GM15510 (cell line): ENCODE data around the gene DUSP9.

Source experiments
- POLR2A ChIP-seq: IDR thresholded peaks from 3 replicates; pipeline ENCODE4 v1.6.1; 2011; ENCODE audit warnings: borderline replicate concordance; ENCODE audit not compliant: insufficient read length; ENCODE audit errors: extremely low read depth

The DUSP9 gene

GRCh38 chrX:153646620-153647373 lies at the start of gene DUSP9:
Gene DUSP9 (plus strand): TSS chrX:153647203. CDS start chrX:153647954, 751 bp downstream.
- no peak for TF ChIP-seq POLR2A

- TF ChIP-seq POLR2A = peak; percentile 44
Measured at GRCh38 chrX:153598541-153599191, 48.3 kb upstream of the DUSP9 start, which contains the start of gene CCNQ. Gene CCNQ (minus strand): TSS chrX:153599139. CDS start chrX:153599073, 66 bp downstream.

DNA sequence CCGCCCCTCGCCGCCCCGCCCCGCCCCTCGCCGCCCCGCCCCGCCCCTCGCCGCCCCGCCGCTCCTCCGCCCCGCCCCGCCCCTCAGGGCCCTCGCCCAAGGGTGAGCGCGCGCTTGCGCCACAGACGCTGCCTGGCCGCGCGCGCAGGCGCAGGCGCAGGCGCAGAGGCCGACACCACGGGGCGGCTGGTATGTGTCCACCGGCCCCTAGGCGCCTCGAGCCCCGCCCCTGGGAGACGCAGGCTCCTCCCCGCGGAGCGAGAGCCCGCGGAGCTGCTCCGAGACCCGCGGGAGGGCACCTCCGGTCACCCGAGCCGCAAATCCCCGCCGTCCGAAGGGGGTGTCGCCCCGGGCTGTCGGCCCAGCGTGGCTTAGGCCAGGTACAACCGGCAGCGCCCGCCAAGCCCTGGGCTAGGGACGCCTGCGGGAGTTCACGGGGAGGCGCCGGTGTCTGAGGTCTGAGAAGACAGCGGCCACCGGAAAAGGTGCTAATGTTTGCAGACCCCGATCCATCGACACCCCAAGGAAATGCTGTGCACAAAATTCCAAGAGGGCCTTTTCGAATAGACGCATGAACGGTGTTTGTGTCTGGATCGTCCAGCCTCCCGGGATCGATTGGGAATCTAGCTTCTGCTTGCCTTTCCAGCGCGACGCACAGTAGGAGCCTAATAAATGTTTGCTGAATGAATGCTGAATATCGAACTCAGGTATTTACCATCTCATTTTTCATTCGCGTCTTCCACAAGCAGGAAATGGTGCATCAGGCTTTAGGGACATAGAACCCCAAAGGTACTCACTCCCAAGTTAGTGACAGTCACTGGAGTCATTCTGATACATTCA lies 47.6 kb upstream of the DUSP9 start:
- no peak for TF ChIP-seq POLR2A

GRCh38 chrX:153600032-153600373 lies 47.0 kb upstream of the DUSP9 start:
- no peak for TF ChIP-seq POLR2A

DNA sequence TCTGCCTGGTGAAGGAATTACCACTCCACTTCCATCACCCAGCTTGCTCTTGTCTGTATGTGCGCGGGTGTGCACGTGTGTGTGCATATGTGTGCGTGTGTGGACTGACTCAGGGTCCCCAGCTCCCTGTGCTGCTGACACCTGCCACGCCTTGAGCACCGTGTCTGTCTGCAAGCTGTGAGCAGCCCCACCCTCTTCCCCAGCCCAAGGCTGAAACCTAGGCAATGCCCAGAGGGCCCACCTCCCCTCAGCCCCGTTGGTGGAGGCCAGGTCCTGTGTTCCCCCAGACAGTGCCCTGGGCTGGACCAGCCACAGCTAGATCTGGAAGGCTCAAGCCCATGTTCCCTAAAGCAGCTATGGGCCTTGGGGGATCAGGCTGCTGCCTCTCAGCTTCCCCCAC lies 46.1 kb upstream of the DUSP9 start:
- TF ChIP-seq POLR2A = no peak

- no peak for TF ChIP-seq POLR2A
Measured at GRCh38 chrX:153601511-153602110, 45.4 kb upstream of the DUSP9 start.

DNA sequence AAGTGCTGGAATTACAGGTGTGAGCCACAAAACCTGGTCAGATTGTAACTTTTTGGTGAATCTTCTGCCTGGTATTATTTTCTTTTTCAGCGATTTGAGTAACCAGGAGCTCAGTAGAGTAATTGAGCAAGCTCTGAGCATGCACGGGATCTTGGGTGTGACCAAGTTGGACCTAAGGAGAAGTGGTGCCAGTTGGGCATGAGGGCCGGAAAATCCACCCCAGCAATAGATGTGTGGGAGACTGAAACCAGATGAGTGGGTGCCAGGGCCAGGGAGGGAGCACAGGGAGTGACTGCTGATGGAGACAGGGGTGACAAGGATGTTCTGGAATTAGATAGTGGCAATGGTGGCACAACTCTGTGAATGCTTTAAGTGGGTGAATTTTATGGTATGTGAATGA lies 44.4 kb upstream of the DUSP9 start:
- no peak for TF ChIP-seq POLR2A

- TF ChIP-seq POLR2A = no peak
Measured at GRCh38 chrX:153603131-153603656, 43.8 kb upstream of the DUSP9 start.

GRCh38 chrX:153606503-153606902 lies 40.5 kb upstream of the DUSP9 start:
- TF ChIP-seq POLR2A = no peak

- no peak for TF ChIP-seq POLR2A
Measured at GRCh38 chrX:153608376-153608775, 38.6 kb upstream of the DUSP9 start.

GRCh38 chrX:153608806-153609205 lies 38.2 kb upstream of the DUSP9 start:
- no peak for TF ChIP-seq POLR2A

DNA sequence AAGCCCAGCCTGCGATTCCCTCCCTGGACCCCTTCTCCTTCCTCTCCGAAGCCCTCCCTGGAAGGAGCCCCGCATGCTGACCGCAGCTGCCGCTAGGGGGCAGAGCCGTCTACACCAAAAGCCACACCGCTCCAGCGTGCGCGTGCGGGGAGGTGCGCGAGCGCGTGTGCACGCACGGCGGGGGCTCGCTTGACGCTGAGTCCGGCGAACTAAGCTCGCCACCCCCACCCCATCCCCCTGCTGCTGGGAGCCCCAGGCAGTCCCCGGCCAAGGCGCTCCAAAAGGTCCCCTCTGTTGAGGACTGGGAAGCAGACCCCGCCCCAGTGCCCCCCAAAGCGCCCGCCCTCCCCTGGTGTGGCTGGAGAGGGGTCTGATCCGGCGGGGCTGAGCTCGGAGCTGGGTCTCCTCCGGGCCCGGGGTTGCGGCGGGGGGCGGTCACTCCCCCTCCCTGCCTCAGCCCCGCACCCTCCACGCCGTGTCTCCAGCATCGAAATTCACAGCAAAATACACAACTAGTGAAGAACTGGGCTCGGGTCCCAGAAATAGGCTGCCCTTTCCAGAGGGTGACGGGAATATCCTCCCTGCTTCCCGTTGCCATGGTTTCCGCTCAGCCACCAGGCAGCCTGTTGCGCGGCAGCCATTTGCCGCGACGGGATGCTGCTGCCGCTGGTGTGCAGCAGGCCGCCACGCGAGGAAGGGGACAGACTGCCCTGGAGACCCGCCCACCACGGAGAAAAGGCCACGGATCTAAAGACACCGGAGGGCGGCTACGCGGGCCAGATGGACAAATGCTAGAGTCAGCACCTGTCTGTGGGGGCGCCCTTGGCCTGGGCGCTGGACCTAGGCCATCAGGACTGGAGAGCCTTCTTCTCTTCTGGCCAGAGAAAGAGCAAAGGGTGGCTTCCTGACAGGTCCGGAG lies 36.8 kb upstream of the DUSP9 start:
- no peak for TF ChIP-seq POLR2A

DNA sequence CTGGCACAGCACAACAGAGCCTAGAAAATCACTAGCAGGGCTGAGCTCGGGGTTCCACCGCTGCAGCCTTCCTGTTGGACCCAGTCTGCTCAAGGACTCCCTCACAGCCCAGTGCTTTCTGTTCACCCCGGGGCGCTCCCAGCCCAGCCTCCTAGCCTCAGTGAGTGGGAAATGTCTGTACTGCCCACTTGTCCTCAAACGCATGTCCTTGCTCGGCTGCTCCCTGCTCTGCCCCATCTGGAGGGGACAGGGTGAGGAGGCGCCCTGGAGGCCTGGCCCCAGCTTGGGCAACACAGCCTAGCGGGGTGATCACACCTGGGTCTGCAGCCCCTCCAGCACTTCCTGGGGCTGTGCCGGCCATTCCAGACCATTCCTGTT lies 36.2 kb upstream of the DUSP9 start:
- no peak for TF ChIP-seq POLR2A

GRCh38 chrX:153611298-153612095 lies 35.5 kb upstream of the DUSP9 start:
- no peak for TF ChIP-seq POLR2A

DNA sequence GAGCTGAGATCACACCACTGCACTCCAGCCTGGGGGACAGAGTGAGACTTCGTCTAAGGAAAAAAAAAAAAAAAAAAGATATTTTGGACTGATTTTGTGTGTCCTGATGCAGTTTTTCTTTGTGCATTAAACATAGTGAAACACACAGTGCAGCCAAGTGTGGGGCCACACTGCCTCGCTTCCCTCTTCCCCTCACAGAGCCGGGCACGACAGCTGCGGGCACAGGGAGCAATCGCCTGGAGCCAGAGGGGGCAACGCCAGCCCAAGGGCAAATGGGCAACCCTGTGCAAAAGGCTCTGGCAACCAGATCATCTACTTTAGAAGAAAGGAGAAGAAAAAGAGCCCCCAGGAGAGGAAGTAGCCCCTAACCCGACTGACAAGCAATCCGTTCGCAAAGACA lies 34.6 kb upstream of the DUSP9 start:
- TF ChIP-seq POLR2A = no peak
